GM19240 (cell line): ENCODE data around the gene GNAQ.
"Not testable (repeated sequence)": the region's sequence is repeated elsewhere in the genome, so short reads cannot be mapped to it uniquely, and the experiment has no call there.

Experiments
- DNase-seq: peaks from one replicate; pipeline ENCODE4 v3.0.0; 2011; ENCODE audit warnings: low spot score; ENCODE audit not compliant: insufficient read length

GNAQ gene

DNA sequence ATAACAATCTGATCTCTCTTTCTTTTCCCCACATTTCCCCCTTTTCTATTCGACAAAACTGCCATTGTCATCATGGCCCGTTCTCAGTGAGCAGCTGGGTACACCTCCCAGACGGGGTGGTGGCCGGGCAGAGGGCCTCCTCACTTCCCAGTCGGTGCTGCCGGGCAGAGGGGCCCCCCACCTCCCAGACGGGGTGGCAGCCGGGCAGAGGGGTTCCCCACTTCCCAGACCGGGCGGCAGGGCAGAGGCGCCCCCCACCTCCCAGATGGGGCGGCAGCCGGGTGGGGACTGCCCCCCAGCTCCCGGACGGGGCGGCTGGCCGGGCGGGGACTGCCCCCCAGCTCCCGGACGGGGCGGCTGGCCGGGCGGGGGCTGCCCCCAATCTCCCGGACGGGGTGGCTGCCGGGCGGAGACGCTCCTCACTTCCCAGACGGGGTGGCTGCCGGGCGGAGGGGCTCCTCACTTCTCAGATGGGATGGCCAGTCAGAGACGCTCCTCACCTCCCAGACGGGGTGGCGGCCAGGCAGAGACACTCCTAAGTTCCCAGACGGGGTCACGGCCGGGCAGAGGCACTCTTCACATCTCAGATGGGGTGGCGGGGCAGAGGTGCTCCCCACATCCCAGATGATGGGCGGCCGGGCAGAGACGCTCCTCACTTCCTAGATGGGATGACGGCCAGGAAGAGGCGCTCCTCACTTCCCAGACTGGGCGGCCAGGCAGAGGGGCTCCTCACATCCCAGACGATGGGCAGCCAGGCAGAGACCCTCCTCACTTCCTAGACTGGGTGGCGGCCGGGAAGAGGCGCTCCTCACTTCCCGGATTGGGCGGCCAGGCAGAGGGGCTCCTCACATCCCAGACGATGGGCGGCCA, 328.9 kb downstream of the GNAQ start:
- DNase-seq, result not testable (repeated sequence)

DNA sequence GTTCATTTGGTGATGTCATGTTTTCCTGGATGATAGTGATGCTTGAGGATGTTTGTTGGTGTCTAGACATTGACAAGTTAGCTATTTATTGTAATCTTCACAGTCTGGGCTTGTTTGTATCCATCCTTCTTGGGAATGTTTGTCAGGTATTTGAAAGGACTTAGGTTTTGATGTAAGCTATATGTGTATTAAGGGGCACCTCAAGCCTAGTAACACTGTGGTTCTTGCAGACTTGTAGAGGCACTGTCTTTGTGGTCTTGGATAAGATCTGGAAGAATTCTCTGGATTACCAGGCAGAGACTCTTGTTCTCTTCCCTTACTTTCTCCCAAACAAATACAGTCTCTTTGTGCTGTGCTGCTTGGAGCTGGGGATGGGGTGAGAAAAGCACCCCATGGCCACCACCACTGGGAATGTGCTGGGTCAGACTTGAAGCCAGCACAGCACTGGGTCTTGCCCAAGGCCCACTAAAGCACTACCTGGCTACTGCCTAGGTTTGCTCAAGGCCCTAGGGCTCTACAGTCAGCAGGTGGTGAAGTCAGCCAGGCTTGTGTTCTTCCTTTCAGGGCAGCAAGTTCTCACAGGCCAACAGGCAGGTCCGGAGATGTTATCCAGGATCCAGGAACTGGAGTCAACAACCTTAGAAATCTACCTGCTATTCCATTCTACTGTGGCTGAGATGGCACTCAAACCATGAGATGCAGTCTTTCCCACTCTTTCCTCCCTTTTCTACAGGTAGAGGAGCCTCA, 334.2 kb downstream of the GNAQ start:
- no peak for DNase-seq

DNA sequence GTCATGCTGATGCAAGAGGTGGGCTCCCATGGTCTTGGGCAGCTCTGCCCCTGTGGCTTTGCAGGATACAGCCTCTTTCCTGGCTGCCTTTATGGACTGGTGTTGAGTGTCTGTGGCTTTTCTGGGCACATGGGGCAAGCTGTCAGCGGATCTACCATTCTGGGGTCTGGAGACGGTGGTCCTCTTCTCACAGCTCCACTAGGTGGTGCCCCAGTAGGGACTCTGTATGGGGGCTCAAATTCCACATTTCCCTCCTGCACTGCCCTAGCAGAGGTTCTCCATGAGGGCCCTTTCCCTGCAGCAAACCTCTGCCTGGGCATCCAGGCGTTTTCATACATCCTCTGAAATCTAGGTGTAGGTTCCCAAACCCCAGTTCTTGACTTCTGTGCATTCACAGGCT, 340.9 kb downstream of the GNAQ start:
- DNase-seq, result not testable (repeated sequence)

DNA sequence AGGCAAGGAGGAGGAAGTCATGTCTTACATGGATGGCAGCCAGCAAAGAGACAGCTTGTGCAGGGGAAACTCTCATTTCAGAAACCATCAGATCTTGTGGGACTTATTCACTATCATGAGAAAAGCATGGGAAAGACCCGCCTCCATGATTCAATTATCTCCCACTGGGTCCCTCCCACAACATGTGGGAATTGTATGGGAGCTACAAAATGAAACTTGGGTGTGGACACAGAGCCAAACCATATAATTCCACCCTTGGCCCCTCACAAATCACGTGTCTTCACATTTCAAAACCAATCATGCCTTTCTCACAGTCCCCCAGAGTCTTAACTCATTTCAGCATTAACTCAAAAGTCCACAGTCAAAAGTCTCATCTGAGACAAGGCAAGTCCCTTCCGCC, 341.5 kb downstream of the GNAQ start:
- DNase-seq, result not testable (repeated sequence)

DNA sequence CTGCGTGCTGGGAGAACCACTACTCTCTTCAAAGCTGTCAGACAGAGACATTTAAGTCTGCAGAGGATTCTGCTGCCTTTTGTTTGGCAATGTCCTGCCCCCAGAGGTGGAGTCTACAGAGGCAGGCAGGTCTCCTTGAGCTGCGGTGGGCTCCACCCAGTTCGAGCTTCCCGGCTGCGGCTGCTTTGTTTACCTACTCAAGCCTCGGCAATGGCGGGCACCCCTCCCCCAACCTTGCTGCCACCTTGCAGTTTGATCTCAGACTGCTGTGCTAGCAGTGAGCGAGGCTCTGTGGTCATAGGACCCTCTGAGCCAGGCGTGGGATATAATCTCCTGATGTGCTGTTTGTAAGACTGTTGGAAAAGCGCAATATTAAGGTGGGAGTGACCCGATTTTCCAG, 343.9 kb downstream of the GNAQ start:
- DNase-seq, result not testable (repeated sequence)

DNA sequence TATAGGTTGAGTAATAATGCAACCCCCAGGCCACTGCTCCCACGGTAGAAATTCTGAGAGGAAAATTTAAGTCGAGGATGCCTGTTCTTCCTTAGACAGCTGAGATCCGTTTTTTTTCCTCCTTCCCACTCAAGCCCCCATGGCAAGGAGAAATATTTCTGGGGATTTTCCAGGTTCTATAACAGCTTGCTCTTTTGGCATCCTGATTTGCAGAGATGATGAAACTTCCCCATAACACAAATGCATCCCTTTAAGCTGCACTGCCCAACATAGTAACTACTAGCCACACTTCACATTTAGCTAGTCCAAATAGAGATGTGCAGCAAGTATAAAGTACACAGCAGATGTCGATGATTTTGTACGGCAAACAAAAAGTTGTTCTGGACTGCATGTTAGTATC, 351.0 kb downstream of the GNAQ start:
- no peak for DNase-seq

DNA sequence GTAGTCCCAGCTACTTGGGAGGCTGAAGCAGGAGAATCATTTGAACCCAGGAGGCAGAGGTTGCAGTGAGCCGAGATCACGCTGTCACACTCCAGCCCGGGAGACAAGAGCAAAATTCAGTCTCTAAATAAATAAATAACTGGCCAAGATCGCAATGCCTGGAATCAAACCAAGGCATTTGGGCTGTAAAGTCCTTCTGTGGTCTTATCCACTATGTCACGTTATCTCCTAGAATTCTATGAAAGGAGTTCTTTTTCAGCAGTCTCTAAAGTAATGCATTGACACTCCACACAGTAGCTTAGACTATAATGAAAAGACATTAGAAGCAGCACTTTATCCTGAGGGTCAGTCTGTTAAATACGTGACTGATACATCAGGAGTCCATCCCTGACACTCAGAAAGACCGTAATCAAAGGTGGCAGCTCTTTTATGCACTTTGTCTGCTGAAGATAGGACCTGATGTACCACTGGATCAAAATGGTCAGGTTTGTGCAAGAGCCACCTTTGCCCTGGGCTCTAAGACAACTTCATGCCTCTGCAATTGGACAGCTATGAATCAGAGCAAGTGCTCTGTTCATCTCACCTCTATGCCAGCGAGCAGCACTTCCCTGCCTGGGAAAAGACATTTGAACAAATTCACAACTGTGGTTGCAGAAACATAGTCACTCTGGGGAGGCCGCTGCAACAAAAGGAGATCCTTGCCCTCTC, 351.8 kb downstream of the GNAQ start:
- no peak for DNase-seq

DNA sequence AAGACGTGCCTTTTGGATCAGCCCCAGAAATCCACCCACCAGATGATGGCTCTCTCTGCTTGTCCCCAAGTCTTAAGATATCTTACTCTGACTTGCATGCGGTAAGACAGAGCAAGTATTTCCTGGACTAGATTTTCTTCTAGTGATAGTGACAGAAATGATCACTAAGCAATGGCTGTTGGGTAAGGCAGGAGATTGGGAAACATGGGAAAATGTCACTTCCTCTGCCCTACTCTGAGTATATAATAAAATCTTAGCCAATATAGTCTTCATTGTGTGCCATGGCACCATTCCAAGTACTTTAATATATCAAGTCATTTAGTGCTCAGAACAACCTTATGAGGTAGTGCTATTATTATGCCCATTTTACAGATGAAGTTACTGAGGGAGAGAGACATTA, 352.5 kb downstream of the GNAQ start:
- DNase-seq, result no peak

DNA sequence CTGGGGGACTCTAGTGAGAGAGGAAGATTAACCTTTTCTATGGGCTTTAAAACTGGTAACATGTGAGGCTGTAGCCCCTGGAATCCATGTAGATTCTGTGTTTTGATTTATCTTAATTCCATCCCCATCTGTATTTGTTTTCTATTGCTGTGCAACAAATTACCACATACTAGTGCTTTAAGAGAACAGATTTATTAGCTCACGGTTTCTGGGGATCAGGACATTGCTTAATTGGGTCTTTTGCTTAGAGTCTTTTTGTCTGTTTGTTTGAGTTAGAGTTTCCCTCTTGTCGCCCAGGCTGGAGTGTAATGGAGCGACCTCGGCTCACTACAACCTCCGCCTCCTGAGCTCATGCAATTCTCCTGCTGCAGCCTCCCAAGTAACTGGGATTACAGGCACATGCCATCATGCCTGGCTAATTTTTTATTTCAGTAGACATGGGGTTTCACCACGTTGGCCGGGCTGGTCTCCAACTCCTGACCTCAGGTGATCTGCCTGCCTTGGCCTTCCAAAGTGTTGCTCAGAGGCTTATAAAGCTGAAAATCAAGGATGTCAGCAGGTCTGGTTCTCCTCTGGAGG, 353.6 kb downstream of the GNAQ start:
- no peak for DNase-seq

DNA sequence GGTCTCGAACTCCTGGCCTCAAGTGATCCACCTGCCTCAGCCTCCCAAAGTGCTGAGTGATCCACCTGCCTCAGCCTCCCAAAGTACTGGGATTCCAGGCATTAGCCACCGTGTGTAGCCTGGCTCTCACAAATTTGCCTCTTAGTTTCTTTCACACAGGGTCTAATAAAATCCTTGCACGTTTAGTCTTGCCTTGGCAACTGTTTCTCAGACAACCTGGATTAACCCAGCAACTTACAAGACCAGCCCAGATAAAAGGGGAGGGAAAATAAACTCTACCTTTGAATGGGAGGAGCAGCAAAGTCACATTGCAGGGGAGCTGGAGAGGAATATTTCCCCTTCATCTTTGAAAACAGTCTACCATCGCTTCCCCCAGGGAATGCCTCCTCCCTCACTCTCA, 354.2 kb downstream of the GNAQ start:
- DNase-seq, result no peak

DNA sequence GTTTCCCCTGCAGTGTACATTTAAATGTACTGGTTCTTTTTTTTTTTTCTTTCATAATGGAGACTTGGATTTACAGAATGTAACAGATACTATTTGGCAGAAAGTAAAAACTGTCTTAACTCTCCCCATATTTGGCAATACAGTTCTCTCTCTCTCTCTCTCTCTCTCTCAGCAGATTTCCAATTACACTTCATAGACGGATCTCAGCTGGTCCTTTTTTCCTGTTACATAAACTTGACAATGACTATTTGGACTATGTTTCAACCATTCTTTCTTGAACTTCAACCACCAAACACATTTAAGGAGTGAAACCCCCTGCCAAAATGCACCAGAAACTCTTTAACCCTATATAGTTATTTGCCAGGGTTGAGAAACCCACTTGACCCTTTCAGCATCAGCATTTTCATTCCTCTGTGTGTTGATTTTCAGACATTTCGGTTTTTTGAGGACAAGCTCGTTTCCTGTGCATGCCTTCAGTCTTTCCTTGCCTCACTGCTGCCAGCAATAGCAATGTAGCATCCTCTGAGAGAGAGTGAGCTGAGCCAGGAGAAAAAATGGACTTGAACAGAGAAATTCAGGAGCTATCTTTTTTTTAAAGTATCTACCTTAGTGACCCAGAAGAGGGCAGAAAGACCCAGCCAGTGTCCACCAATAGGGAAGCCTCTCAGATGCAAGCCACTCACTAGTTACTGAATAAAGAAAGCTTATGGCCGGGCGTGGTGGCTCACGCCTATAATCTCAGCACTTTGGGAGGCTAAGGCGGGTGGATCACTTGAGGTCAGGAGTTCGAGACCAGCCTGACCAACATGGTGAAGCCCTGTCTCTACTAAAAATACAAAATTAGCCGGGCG, 357.4 kb downstream of the GNAQ start:
- DNase-seq, result no peak

DNA sequence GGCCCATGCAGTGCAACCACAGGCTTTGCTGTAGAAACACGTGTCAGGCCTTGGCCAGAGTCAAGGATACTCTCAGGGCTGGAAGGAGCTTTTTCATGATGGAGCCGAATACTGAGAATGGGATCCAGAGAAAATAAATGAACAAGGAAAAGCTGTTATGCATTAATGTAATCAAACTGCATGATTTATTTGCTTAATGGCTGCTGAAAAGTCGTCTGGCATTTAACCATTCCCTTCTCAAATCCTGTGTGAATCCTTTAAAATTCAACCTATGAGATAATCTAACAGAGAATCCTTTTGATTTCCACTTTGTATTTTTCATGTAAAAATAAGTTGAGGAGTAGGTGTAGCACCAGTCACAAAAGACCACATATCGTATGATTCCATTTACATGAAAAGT, 359.4 kb downstream of the GNAQ start:
- DNase-seq, result no peak

DNA sequence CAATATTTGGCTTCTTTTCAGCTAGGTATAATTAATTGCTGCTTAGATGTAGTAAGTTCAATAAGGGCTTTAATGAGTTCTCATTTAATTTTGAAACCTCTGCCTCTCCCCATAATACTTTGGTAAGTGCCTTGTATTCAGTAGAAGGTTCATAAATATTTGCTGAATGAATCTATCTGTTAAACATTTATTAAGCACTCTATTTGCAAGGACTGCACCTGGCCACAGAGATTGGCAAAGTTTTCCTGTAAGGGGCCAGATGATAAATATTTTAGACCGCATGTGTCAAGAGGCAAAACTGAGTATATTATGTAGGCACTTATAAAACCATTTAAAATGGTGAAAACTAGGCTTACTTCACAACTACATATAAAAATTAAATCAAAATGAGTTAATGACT, 364.5 kb downstream of the GNAQ start:
- no peak for DNase-seq
